ENCODE measurements around the gene AVL9.

- TF ChIP-seq CTCF (IDR thresholded peaks at IDR 0.05; ENCODE audit: insufficient read depth, low read length) = no peak
- no peak for TF ChIP-seq GABPA (IDR thresholded peaks at IDR 0.05; ENCODE audit: low read depth)
- TF ChIP-seq POLR2AphosphoS5 (IDR thresholded peaks at IDR 0.05; ENCODE audit: low read depth) = no peak
- TF ChIP-seq REST (IDR thresholded peaks at IDR 0.05; ENCODE audit: insufficient replicate concordance, low read depth) = no peak
- no peak for TF ChIP-seq SPI1 (IDR thresholded peaks at IDR 0.05; ENCODE audit: borderline replicate concordance, low read depth)
Measured at GRCh38 chr7:32564542-32564941, 69.3 kb downstream of the AVL9 start.
